ENCODE results near the gene MAGI2. TPM values are rescaled to one million over a fixed set of nuclear protein-coding genes. Genes with fewer than 3 reads are reported as not detected.

MAGI2 gene
- total and polyA plus RNA-seq, 2 donors (not counting 3 experiments of a cell fraction or from before 2014, with no cell fraction given) = 0.28 to 6.0 TPM

GRCh38 chr7:78720066-78720465 is 733.4 kb downstream of the MAGI2 start:
- Histone ChIP-seq H3K9ac (replicated peaks; ENCODE audit: extremely low read depth, insufficient read depth, low read length) (no peak overlapping the region), H3K4me3 (replicated peaks in 1 of 3; ENCODE audit: insufficient read depth in 1 of 3, low read depth in 1 of 3, low read length in 3 of 3) (no peak overlapping the region), H3K36me3 (ENCODE audit: control insufficient read depth in 2 of 2, extremely low read depth in 1 of 2, insufficient read depth in 2 of 2, low read length in 2 of 2) (no peaks in the 10 kb centered on the region), H3K27me3 (ENCODE audit: control insufficient read depth in 2 of 2, insufficient read depth in 2 of 2, low read length in 2 of 2) (no peaks in the 10 kb centered on the region), H2AFZ (ENCODE audit: low read depth, low read length) (no peak overlapping the region), H3K9me1 (replicated peaks; ENCODE audit: control insufficient read depth, extremely low read depth, insufficient read depth, low read length) (no peaks in the 10 kb centered on the region), H3K9me3 (replicated peaks; ENCODE audit: control insufficient read depth, insufficient read depth, low read length) (no peaks in the 10 kb centered on the region), H3K4me1 (ENCODE audit: control insufficient read depth, extremely low read depth, insufficient read depth, low read length) (no peaks in the 10 kb centered on the region), H3K79me2 (ENCODE audit: control insufficient read depth, insufficient read depth, low read length) (no peaks in the 10 kb centered on the region), H3K4me2 (ENCODE audit: insufficient read depth, low read length) (no peak overlapping the region), H3K27ac (ENCODE audit: insufficient read depth, low read depth, low read length) (no peak overlapping the region), H4K20me1 (replicated peaks; ENCODE audit: control insufficient read depth, extremely low read depth, insufficient read depth, low read length) (no peaks in the 10 kb centered on the region)
- FAIRE-seq = no peak
- BruUV-seq (replicated peaks) = no TSS peak
- dilution Hi-C loops (cut with MboI; ENCODE audit: extremely low pct_ligation_motif_present, low sequenced_read_pairs) (no loop called here), intact Hi-C loops (cut with micrococcal nuclease) (no loop called here)
- TF ChIP-seq POLR2AphosphoS5 (IDR thresholded peaks at IDR 0.05; ENCODE audit: insufficient read depth, low read depth, low read length) (no peak), EZH2 (IDR thresholded peaks at IDR 0.05; ENCODE audit: borderline replicate concordance, low read depth, low read length, severe bottlenecking) (no peak), FOS (IDR thresholded peaks at IDR 0.05; ENCODE audit: borderline replicate concordance, insufficient read depth, low read length) (no peak), GATA2 (IDR thresholded peaks at IDR 0.05; ENCODE audit: insufficient read depth, insufficient read length, low read depth, low read length) (no peak), CTCF (IDR thresholded peaks at IDR 0.05; ENCODE audit: extremely low read depth in 1 of 2, insufficient read depth in 1 of 2, low read depth in 1 of 2, low read length in 2 of 2) (no peak), MYC (IDR thresholded peaks at IDR 0.05; ENCODE audit: low read depth, low read length) (no peak), JUN (IDR thresholded peaks at IDR 0.05; ENCODE audit: borderline replicate concordance, insufficient read depth, insufficient read length, low read depth) (no peak)
- POLR2A ChIA-PET = no interaction called here
- CTCF ChIA-PET = no interaction called here
- no peak for DNase-seq (ENCODE audit: low read depth, low spot score)
